GM13977 (cell line): ENCODE results near the gene NSF.
"Not testable (repeated sequence)": the region's sequence is repeated elsewhere in the genome, so short reads cannot be mapped to it uniquely, and the experiment has no call there.

Source experiments
- DNase-seq: peaks from one replicate; pipeline ENCODE4 v3.0.0; 2012; ENCODE audit warnings: low spot score
- in situ Hi-C: fragments of 300-500 bp; cut with MboI; formaldehyde crosslinking; loops from one replicate; pipeline ENCODE4 v1.12.0; 2022; ENCODE audit warnings: low sequenced_read_pairs, low pct_unique_long_range_greater_than_20kb, mixed read lengths, inconsistent platforms; ENCODE audit not compliant: unreplicated experiment
- TF ChIP-seq, protein P1 (sequence below): IDR thresholded peaks from 2 replicates; pipeline ENCODE4 v1.5.1; 2012; ENCODE audit warnings: mild to moderate bottlenecking, control low read depth; ENCODE audit not compliant: insufficient read depth; ENCODE audit errors: extremely low read depth, missing control alignments

Gene NSF

DNA sequence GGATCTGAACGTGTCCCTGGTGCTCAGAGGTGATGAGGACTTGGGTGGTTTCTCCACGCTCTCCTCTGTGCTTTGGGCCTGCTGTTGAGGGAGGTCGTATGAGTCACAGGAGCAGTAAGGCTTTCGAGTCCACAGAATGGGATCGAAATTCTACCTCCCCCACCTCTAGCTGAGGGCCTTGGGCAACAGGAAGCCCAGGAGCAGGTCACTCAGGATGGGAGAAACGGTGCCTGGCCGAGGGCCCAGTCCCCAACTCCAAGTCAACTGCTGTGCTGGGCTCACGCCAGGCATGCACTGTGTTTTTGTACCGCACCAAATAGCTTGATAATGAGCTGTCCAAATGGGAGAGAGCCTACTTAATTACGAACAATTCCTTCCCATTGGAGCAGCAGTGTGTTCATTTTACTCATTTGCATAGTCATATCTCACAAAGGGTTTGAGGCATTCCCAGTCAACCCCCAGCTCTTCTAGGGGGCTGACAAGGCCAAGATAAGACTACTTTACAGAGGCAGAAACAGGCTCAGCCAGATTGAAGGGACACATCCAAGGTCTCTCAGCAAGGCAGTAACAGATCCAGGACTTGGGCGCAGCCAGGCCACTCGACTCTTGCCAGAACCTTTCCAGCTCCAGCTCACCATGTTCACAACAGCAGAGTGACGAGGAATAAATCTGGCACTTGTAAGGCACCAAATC is 174.4 kb downstream of the NSF start:
- in situ Hi-C loops, result no loop called here
- no peak for DNase-seq

DNA sequence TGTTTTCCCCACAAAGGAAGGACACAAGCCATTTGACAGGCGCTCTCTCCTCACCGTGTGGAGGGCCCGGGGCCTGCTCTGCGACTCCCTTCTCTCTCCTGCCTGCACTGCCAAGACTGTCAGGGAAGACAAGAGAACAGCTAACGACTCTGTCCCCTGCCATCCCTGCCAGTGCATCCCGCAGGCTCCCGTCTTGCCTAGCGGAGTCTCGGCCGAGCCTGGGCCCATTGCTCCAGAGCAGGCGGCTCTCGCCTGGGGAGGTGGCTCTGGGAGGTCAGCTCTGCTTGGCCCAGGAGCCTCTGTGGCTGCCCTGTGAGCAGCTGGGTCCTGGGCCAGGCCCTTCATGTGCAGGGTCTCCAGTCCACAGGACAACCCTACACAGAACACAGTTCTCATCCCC is 175.0 kb downstream of the NSF start:
- in situ Hi-C loops, result no loop called here
- TF ChIP-seq, protein P1, sequence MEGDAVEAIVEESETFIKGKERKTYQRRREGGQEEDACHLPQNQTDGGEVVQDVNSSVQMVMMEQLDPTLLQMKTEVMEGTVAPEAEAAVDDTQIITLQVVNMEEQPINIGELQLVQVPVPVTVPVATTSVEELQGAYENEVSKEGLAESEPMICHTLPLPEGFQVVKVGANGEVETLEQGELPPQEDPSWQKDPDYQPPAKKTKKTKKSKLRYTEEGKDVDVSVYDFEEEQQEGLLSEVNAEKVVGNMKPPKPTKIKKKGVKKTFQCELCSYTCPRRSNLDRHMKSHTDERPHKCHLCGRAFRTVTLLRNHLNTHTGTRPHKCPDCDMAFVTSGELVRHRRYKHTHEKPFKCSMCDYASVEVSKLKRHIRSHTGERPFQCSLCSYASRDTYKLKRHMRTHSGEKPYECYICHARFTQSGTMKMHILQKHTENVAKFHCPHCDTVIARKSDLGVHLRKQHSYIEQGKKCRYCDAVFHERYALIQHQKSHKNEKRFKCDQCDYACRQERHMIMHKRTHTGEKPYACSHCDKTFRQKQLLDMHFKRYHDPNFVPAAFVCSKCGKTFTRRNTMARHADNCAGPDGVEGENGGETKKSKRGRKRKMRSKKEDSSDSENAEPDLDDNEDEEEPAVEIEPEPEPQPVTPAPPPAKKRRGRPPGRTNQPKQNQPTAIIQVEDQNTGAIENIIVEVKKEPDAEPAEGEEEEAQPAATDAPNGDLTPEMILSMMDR, result no peak
- DNase-seq, result no peak

More for the DNA sequence above, 174.4 kb downstream of the NSF start:
- TF ChIP-seq, protein P1, result no peak

DNA sequence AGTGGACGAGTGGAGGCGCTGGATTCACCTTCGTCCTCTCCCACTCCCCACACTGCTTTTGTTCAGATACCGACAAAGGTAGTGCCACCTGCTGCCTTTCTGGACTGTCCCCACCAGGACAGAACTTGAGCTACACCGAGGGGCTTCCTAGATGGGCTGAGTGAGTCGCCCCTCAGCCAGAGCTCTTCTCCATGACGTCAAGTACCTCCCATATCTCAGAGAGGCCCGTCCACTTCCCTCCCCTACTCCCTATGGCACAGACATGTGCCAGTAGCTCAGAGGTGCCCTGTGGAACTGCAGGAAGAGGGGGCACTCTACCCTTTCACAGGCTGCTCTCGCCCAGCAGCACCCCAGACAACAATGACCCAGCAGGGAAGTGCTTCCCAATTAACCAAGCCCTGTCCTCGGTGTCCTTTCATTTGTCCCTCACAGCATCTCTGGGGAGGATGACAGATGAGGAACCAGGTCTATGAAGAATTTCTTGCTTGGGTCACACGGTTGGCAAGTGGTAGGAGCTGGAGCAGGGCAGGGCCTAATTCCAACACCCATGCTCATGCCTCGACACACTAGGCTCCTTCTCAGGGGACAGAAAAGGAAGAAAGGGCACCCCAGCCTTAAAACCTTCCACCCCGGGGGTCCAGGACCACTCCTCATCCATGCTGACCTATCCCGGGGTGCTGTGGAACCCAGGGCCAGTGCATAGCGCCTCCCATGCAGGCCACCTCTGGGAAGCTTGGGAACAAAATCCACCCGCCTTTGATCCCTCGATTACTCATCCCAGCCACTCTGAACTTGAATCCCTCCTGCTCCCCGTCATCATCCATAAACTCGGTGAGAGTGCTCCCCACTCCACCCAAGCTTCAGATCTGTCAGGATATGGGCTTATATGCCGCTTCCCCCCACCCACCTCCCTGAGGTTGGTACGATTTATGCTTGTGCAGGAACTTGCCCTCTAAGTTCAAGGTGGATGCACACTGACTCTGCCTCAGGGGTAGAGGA is 176.3 kb downstream of the NSF start:
- in situ Hi-C loops, result no loop called here
- TF ChIP-seq, protein P1, result no peak
- DNase-seq, result no peak

DNA sequence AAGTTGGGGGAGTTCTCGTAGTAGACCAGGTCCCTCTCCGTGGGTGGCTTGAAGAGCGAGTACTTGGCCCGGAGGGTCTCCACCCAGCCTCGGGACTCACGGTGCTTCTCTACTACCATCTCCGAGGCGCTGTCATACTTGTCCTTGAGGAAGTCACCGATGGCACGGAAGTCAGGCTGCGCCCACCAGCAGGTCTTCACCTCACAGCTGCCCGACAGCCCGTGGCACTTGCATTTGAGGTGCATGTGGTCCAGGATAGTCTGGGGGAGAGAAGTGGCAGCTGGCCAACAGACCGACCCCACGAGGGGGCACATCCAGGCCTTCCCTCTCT is 178.0 kb downstream of the NSF start:
- in situ Hi-C loops, result no loop called here

DNA sequence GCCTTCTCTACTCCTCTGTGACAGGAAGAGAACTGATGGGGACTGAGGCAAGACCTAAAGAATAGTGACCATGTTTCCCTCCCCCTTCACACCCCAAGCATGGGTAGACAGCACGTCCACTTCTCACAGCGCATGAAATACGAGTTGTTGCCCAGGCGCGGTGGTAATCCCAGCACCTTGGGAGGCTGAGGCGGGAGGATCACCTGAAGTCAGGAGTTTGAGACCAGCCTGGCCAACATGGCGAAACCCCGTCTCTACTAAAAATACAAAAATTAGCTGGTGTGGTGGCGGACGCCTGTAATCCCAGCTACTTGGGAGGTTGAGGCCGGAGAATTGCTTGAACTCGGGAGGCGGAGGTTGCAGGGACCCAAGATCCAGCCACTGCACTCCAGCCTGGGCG is 178.4 kb downstream of the NSF start:
- not testable (repeated sequence) for DNase-seq

More for the DNA sequence above, 178.0 kb downstream of the NSF start:
- TF ChIP-seq, protein P1, result no peak
- no peak for DNase-seq

DNA sequence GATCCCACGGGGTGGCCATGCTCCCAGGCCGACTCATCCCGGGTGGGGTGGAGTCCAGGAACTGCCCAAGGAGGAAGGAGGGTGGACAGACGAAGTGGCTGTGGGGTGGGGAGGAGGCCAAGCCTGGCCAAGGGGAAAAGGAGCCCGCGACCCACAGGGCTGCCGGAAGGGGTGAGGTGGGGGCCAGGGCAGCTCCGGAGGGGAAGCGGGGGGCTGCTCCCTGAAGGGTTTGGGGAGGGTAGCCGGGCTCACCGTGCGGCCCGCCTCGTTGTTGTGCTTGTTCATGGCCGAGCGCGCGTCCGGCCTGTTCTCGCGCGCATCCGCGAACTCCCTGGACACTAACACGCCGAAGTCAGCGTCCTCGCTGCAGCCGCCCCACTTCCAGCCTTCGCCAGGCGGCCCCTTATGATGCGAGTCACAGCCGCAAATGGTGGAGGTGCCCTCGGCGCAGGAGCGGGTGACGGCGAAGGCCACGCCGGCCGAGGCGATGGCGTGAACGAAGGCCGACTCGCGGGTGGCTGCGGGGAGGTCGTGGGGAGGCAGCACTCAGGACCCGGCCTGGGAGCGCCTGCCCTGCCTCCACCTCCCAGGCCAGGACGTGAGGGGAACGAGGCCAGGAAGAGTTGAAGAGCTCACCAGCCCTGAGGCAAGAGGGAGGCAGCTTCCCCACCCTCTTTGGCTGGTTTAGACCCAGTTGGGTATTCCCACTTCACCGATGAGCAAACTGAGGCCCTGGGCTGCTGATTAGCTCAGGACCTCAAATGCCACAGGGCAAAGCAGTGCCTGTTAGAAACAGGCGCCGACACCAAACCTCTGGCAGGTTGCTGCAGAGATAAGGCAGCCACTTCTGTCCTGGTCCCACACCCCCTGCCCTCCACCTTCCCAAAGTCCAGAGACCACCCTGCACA is 179.3 kb downstream of the NSF start:
- TF ChIP-seq, protein P1, result no peak
- peak; percentile 40 for DNase-seq
- in situ Hi-C loops, result no loop called here

More for the DNA sequence above, 178.4 kb downstream of the NSF start:
- in situ Hi-C loops, result not testable (repeated sequence)
